A673 (cell line): ENCODE results near the gene MEF2C. TPM values are rescaled to one million over a fixed set of nuclear protein-coding genes. Genes with fewer than 3 reads are reported as not detected.
A peak's percentile ranks its signal among the peaks of the same experiment; 100 is the strongest.

ENCODE experiments used
- BruUV-seq: library from RNA; stranded (reverse); fragments of 400-500 nt; replicated peaks from 2 replicates; lab custom pipeline; 2021; lab: Mats Ljungman, UMichigan
- CTCF ChIA-PET: fragments of 300-600 bp; sonication (Branson Sonifier 250); formaldehyde crosslinking; loops from one replicate; lab custom pipeline; 2022; ENCODE audit warnings: antibody characterized with exemption; lab: Charles Lee
- POLR2A ChIA-PET: fragments of 300-600 bp; sonication (Branson Sonifier 250); formaldehyde crosslinking; loops from one replicate; lab custom pipeline; 2022; ENCODE audit warnings: antibody characterized with exemption; ENCODE audit not compliant: low non-redundant PET; lab: Charles Lee
- DNase-seq: peaks from one replicate; pipeline ENCODE4 v3.0.0-alpha.2; 2015; ENCODE audit warnings: low spot score
- H3K27ac ChIP-seq: fragments of 200-600 bp; sonication (generic); 2 replicates; pipeline ENCODE4 v1.5.1; 2016; ENCODE audit warnings: mixed run types, low read depth, mild to moderate bottlenecking, mixed read lengths, antibody characterized with exemption, low read length; ENCODE audit not compliant: poor library complexity, severe bottlenecking
- H3K27me3 ChIP-seq: fragments of 200-600 bp; sonication (generic); replicated peaks from 2 replicates; pipeline ENCODE4 v1.6.1; 2017; ENCODE audit warnings: mixed run types, low read depth, mild to moderate bottlenecking, mixed read lengths, antibody characterized with exemption, low read length; ENCODE audit not compliant: insufficient read depth, poor library complexity
- H3K36me3 ChIP-seq: fragments of 200-600 bp; sonication (generic); 2 replicates; pipeline ENCODE4 v1.6.1; 2016; ENCODE audit warnings: mixed run types, mild to moderate bottlenecking, mixed read lengths, antibody characterized with exemption, low read length; ENCODE audit not compliant: insufficient read depth, poor library complexity, severe bottlenecking
- H3K4me1 ChIP-seq: fragments of 200-600 bp; sonication (generic); 2 replicates; pipeline ENCODE4 v1.6.1; 2017; ENCODE audit warnings: mixed run types, mild to moderate bottlenecking, mixed read lengths, antibody characterized with exemption, low read length; ENCODE audit not compliant: insufficient read depth, poor library complexity, severe bottlenecking
- H3K4me3 ChIP-seq: fragments of 200-600 bp; sonication (generic); 2 replicates; pipeline ENCODE4 v1.5.1; 2016; ENCODE audit warnings: low read depth, mixed run types, mild to moderate bottlenecking, mixed read lengths, low read length; ENCODE audit not compliant: poor library complexity, severe bottlenecking
- H3K9me3 ChIP-seq: fragments of 200-600 bp; sonication (generic); 2 replicates; pipeline ENCODE4 v1.6.1; 2016; ENCODE audit warnings: mixed run types, low read depth, mild to moderate bottlenecking, mixed read lengths, antibody characterized with exemption, low read length; ENCODE audit not compliant: poor library complexity, severe bottlenecking
- CTCF ChIP-seq: fragments of 300-800, 200-600 bp; sonication (generic); conservative IDR thresholded peaks from 2 replicates; pipeline ENCODE4 v1.5.1; 2017; ENCODE audit warnings: low read depth, mild to moderate bottlenecking, antibody characterized with exemption, low read length, moderate library complexity, mixed read lengths
- EZH2 ChIP-seq: fragments of 200-600 bp; sonication (generic); IDR thresholded peaks from 2 replicates; pipeline ENCODE4 v1.6.1; 2017; ENCODE audit warnings: borderline replicate concordance, low read depth, mild to moderate bottlenecking, mixed read lengths, antibody characterized with exemption, low read length; ENCODE audit not compliant: poor library complexity, severe bottlenecking
- intact Hi-C: fragments of 100-400 bp; cut with micrococcal nuclease; formaldehyde crosslinking; loops from one replicate; pipeline ENCODE4 v1.10.0; 2022; ENCODE audit not compliant: unreplicated experiment
- total RNA-seq: library from RNA; stranded (reverse); gene quantifications from 2 replicates; pipeline ENCODE4 v1.2.3, GENCODE V29; 2021

The MEF2C gene
- total RNA-seq, 1 experiment from 2014 or later: 2.0 TPM

- H3K4me3 ChIP-seq: peak overlapping the region; percentile 9
- BruUV-seq: no TSS peak
- CTCF ChIA-PET: interaction anchor here (0.7 kb wide), 1 partner anchor 1026 kb away, joined by 4 read pairs; no protein-coding TSS in a partner anchor
Observed at GRCh38 chr5:88785746-88786565, 97.0 kb downstream of the MEF2C start.

GRCh38 chr5:88782571-88782970 lies 100.4 kb downstream of the MEF2C start:
- no peak overlapping the region for H3K27ac ChIP-seq
- TF ChIP-seq EZH2 (no peak), CTCF (no peak)
- POLR2A ChIA-PET: no interaction called here
- CTCF ChIA-PET: no interaction called here
- no TSS peak for BruUV-seq
- no peaks in the 10 kb centered on the region for H3K9me3 ChIP-seq
- intact Hi-C loops: no loop called here
- no peak overlapping the region for H3K4me3 ChIP-seq
- no peak for DNase-seq
- H3K27me3 ChIP-seq: no peaks in the 10 kb centered on the region
- H3K36me3 ChIP-seq: no peaks in the 10 kb centered on the region
- H3K4me1 ChIP-seq: peaks cover 17% of the 10 kb centered on the region

More at GRCh38 chr5:88785746-88786565, 97.0 kb downstream of the MEF2C start:
- intact Hi-C loops: loop anchor here (2.0 kb wide), 1 partner anchor 97 kb away; the partner anchor contains the start of gene MEF2C
- H3K36me3 ChIP-seq: no peaks in the 10 kb centered on the region
- no peaks in the 10 kb centered on the region for H3K9me3 ChIP-seq
- H3K4me1 ChIP-seq: peaks cover 17% of the 10 kb centered on the region
- H3K27me3 ChIP-seq: no peaks in the 10 kb centered on the region
- TF ChIP-seq EZH2 (no peak), CTCF (no peak)
- peak; percentile 82 for DNase-seq
- H3K27ac ChIP-seq: peak overlapping the region; percentile 20
- POLR2A ChIA-PET: no interaction called here

GRCh38 chr5:88780736-88781135 lies 102.2 kb downstream of the MEF2C start:
- TF ChIP-seq CTCF (no peak), EZH2 (no peak)
- Histone ChIP-seq H3K27ac (no peak overlapping the region), H3K4me1 (peaks cover 9% of the 10 kb centered on the region), H3K36me3 (no peaks in the 10 kb centered on the region), H3K9me3 (no peaks in the 10 kb centered on the region), H3K27me3 (no peaks in the 10 kb centered on the region), H3K4me3 (no peak overlapping the region)
- intact Hi-C loops: no loop called here
- peak; percentile 12 for DNase-seq
- no TSS peak for BruUV-seq
- ChIA-PET POLR2A (no interaction called here), CTCF (no interaction called here)
